Measurements from ENCODE around the gene RAP2B. TPM values are rescaled to one million over a fixed set of nuclear protein-coding genes. Genes with fewer than 3 reads are reported as not detected.

RAP2B gene
- total and polyA plus RNA-seq, 2 of the 13 experiments (the other 11 are each of a cell fraction or from before 2014, with no cell fraction given): 6.4 to 7.1 TPM

DNA sequence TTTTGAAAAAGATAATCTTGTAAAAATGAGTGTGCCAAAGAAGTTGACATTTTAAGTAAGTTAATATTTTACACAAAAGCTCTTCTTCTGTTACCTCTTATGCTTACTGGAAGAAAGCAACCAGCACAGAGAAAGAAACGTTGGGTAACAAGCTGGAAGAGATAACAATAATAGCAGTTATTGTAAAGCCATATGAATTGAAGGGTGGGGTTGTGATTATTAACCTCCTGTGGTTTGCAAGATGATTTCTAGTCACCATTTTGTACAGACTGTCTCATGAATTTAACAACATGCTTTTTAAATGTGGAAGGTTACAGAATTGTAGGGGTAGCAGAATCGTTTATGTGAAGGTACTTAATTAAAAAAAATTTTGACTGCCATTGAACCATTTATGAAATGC lies 9.2 kb downstream of the RAP2B start:
- in situ Hi-C loops (cut with HindIII; ENCODE audit: extremely low pct_ligation_motif_present, low pct_unique_long_range_greater_than_20kb): no loop called here
- POLR2A ChIA-PET: interaction anchor here (0.8 kb wide), 1 partner anchor 10 kb away, joined by 3 read pairs; no protein-coding TSS in a partner anchor
- CTCF ChIA-PET (ENCODE audit: low intra/inter-chr PET ratio, low total read pairs): no interaction called here

More for the DNA sequence above, 9.2 kb downstream of the RAP2B start:
- no peak overlapping the region for H2AFZ ChIP-seq (ENCODE audit: low read length)
- TF ChIP-seq RBAK (CRISPR knock-in tag; IDR thresholded peaks at IDR 0.05): no peak
- no peak for TF ChIP-seq TBP (CRISPR knock-in tag; IDR thresholded peaks at IDR 0.05)
- TF ChIP-seq, protein P1, sequence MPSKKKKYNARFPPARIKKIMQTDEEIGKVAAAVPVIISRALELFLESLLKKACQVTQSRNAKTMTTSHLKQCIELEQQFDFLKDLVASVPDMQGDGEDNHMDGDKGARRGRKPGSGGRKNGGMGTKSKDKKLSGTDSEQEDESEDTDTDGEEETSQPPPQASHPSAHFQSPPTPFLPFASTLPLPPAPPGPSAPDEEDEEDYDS (CRISPR knock-in tag; IDR thresholded peaks at IDR 0.05): no peak
- no peak for TF ChIP-seq ZNF780A (CRISPR knock-in tag; IDR thresholded peaks at IDR 0.05)
- no peak for TF ChIP-seq ZNF205 (CRISPR knock-in tag; IDR thresholded peaks at IDR 0.05)
- TF ChIP-seq, protein P2, sequence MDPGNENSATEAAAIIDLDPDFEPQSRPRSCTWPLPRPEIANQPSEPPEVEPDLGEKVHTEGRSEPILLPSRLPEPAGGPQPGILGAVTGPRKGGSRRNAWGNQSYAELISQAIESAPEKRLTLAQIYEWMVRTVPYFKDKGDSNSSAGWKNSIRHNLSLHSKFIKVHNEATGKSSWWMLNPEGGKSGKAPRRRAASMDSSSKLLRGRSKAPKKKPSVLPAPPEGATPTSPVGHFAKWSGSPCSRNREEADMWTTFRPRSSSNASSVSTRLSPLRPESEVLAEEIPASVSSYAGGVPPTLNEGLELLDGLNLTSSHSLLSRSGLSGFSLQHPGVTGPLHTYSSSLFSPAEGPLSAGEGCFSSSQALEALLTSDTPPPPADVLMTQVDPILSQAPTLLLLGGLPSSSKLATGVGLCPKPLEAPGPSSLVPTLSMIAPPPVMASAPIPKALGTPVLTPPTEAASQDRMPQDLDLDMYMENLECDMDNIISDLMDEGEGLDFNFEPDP (CRISPR knock-in tag; conservative IDR thresholded peaks at IDR 0.05): no peak
- no peak for TF ChIP-seq ONECUT2 (CRISPR knock-in tag; IDR thresholded peaks at IDR 0.05)
- TF ChIP-seq, protein P3, sequence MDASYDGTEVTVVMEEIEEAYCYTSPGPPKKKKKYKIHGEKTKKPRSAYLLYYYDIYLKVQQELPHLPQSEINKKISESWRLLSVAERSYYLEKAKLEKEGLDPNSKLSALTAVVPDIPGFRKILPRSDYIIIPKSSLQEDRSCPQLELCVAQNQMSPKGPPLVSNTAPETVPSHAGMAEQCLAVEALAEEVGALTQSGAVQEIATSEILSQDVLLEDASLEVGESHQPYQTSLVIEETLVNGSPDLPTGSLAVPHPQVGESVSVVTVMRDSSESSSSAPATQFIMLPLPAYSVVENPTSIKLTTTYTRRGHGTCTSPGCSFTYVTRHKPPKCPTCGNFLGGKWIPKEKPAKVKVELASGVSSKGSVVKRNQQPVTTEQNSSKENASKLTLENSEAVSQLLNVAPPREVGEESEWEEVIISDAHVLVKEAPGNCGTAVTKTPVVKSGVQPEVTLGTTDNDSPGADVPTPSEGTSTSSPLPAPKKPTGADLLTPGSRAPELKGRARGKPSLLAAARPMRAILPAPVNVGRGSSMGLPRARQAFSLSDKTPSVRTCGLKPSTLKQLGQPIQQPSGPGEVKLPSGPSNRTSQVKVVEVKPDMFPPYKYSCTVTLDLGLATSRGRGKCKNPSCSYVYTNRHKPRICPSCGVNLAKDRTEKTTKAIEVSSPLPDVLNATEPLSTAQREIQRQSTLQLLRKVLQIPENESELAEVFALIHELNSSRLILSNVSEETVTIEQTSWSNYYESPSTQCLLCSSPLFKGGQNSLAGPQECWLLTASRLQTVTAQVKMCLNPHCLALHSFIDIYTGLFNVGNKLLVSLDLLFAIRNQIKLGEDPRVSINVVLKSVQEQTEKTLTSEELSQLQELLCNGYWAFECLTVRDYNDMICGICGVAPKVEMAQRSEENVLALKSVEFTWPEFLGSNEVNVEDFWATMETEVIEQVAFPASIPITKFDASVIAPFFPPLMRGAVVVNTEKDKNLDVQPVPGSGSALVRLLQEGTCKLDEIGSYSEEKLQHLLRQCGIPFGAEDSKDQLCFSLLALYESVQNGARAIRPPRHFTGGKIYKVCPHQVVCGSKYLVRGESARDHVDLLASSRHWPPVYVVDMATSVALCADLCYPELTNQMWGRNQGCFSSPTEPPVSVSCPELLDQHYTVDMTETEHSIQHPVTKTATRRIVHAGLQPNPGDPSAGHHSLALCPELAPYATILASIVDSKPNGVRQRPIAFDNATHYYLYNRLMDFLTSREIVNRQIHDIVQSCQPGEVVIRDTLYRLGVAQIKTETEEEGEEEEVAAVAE (CRISPR knock-in tag; IDR thresholded peaks at IDR 0.05; ENCODE audit: borderline replicate concordance): no peak
- no peak for TF ChIP-seq MTA1 (CRISPR knock-in tag; IDR thresholded peaks at IDR 0.05; ENCODE audit: borderline replicate concordance)
- TF ChIP-seq ZNF331 (CRISPR knock-in tag; IDR thresholded peaks at IDR 0.05): no peak
- TF ChIP-seq NCOR1 (IDR thresholded peaks at IDR 0.05; ENCODE audit: borderline replicate concordance, low read length): no peak
- TF ChIP-seq ZSCAN20 (CRISPR knock-in tag; IDR thresholded peaks at IDR 0.05; ENCODE audit: borderline replicate concordance): no peak
- no peak for TF ChIP-seq ZNF207 (IDR thresholded peaks at IDR 0.05; ENCODE audit: borderline replicate concordance)
- TF ChIP-seq MEF2D (CRISPR knock-in tag; IDR thresholded peaks at IDR 0.05): no peak
- TF ChIP-seq, protein P4, sequence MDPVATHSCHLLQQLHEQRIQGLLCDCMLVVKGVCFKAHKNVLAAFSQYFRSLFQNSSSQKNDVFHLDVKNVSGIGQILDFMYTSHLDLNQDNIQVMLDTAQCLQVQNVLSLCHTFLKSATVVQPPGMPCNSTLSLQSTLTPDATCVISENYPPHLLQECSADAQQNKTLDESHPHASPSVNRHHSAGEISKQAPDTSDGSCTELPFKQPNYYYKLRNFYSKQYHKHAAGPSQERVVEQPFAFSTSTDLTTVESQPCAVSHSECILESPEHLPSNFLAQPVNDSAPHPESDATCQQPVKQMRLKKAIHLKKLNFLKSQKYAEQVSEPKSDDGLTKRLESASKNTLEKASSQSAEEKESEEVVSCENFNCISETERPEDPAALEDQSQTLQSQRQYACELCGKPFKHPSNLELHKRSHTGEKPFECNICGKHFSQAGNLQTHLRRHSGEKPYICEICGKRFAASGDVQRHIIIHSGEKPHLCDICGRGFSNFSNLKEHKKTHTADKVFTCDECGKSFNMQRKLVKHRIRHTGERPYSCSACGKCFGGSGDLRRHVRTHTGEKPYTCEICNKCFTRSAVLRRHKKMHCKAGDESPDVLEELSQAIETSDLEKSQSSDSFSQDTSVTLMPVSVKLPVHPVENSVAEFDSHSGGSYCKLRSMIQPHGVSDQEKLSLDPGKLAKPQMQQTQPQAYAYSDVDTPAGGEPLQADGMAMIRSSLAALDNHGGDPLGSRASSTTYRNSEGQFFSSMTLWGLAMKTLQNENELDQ (CRISPR knock-in tag; IDR thresholded peaks at IDR 0.05; ENCODE audit: borderline replicate concordance): no peak
- peaks cover 1% of the 10 kb centered on the region for H3K79me2 ChIP-seq (ENCODE audit: insufficient read depth, low read length)
- no peak for FAIRE-seq
- intact Hi-C loops (cut with micrococcal nuclease; ENCODE audit: unreplicated experiment): no loop called here
- no peaks in the 10 kb centered on the region for H3K27me3 ChIP-seq (ENCODE audit: control insufficient read depth in 1 of 2, insufficient read depth in 2 of 2, low read length in 2 of 2)
- H3K4me3 ChIP-seq (replicated peaks in 1 of 3; ENCODE audit: insufficient read depth in 1 of 3, low read depth in 2 of 3, low read length in 3 of 3): no peak overlapping the region
- no TSS peak for BruUV-seq (replicated peaks)
- peaks cover 6% of the 10 kb centered on the region for H3K4me1 ChIP-seq (ENCODE audit: insufficient read depth, low read length)
- H3K4me2 ChIP-seq (ENCODE audit: low read depth, low read length): no peak overlapping the region
- no peaks in the 10 kb centered on the region for H3K9me3 ChIP-seq (ENCODE audit: low read length)
- H3K27ac ChIP-seq (ENCODE audit: extremely low read length, insufficient read depth, low read length): no peak overlapping the region
- no peak overlapping the region for H3K9ac ChIP-seq (ENCODE audit: insufficient read depth, low read depth, low read length)
- no peak for ATAC-seq
- H3K36me3 ChIP-seq (replicated peaks in 1 of 2; ENCODE audit: control insufficient read depth in 1 of 2, insufficient read depth in 2 of 2, low read length in 2 of 2): no peaks in the 10 kb centered on the region
- 56% methylated on average over 2 of the region's 2 CpGs for WGBS (ENCODE audit: low lambda C conversion rate)
- peaks cover 12% of the 10 kb centered on the region; the same call in 1 of the 2 replicates for H4K20me1 ChIP-seq (ENCODE audit: insufficient read depth, low read length)
- DNase-seq (ENCODE audit: low spot score): no peak
